GM12878 (cell line): ENCODE results near the gene TNFAIP8L2. TPM values are rescaled to one million over a fixed set of nuclear protein-coding genes. Genes with fewer than 3 reads are reported as not detected.

ENCODE experiments used
- ATAC-seq: fragments of 200-7000 bp; cut with Tn5 transposase; 3 replicates; pipeline ENCODE4 v1.9.1; 2020; ENCODE audit warnings: mild to moderate bottlenecking, moderate library complexity
- BruUV-seq: library from RNA; stranded (reverse); fragments of 400-500 nt; replicated peaks from 2 replicates; lab custom pipeline; 2021; lab: Mats Ljungman, UMichigan
- CTCF ChIA-PET: fragments of 300-600 bp; sonication (Branson Sonifier 250); formaldehyde crosslinking; extraction: SDS; loops from one replicate; lab custom pipeline; 2021; ENCODE audit warnings: inconsistent platforms; lab: Yijun Ruan, JAX
- POLR2A ChIA-PET: fragments of 350-600 bp; formaldehyde crosslinking; extraction: SDS; loops from one replicate; lab custom pipeline; 2021; ENCODE audit warnings: inconsistent platforms; lab: Charles Lee
- RAD21 ChIA-PET: fragments of 300-600 bp; sonication (Branson Sonifier 250); formaldehyde crosslinking; loops from one replicate; lab custom pipeline; 2023; ENCODE audit warnings: antibody characterized with exemption; ENCODE audit not compliant: unreplicated experiment; lab: Charles Lee
- SMC1A ChIA-PET: fragments of 300-600 bp; sonication (Branson Sonifier 250); formaldehyde crosslinking; loops from one replicate; lab custom pipeline; 2023; ENCODE audit not compliant: unreplicated experiment, uncharacterized antibody; lab: Charles Lee
- DNase-seq: peaks from one replicate; pipeline ENCODE4 v3.0.0-alpha.2; 2011; ENCODE audit warnings: low read depth, low spot score
- FAIRE-seq: peaks from 3 replicates; lab custom pipeline; 2011; peaks lifted over from hg19 to GRCh38; lab: Jason Lieb, UNC
- H2AFZ ChIP-seq: 2 replicates; pipeline ENCODE4 v1.6.0; 2011; ENCODE audit warnings: low read depth, low read length, control low read depth; ENCODE audit not compliant: control insufficient read depth
- H3K27ac ChIP-seq: 2 replicates; pipeline ENCODE4 v1.5.1; 2011; ENCODE audit warnings: control low read depth; ENCODE audit not compliant: control insufficient read depth, insufficient read depth
- H3K27me3 ChIP-seq, 2 experiments: replicated peaks in 1 of 2; 2 replicates each; pipeline versions ENCODE4 v1.6.0 to v1.6.1; 2011; ENCODE audit warnings: low read length in 1 of 2; ENCODE audit not compliant: control insufficient read depth in 2 of 2, insufficient read depth in 2 of 2
- H3K36me3 ChIP-seq, 2 experiments: 2 replicates each; pipeline ENCODE4 v1.5.1; 2011; ENCODE audit warnings: low read length in 1 of 2; ENCODE audit not compliant: control insufficient read depth in 2 of 2, insufficient read depth in 2 of 2
- H3K4me1 ChIP-seq: 2 replicates; pipeline ENCODE4 v1.6.1; 2011; ENCODE audit warnings: mild to moderate bottlenecking, low read length, moderate library complexity, mixed read lengths; ENCODE audit not compliant: control insufficient read depth, insufficient read depth
- H3K4me2 ChIP-seq: 2 replicates; pipeline ENCODE4 v1.6.0; 2011; ENCODE audit warnings: control low read depth; ENCODE audit not compliant: control insufficient read depth, insufficient read depth
- H3K4me3 ChIP-seq: fragments of 200-600 bp; sonication (generic); 2 replicates; pipeline ENCODE4 v1.5.1; 2016
- H3K79me2 ChIP-seq: 2 replicates; pipeline ENCODE4 v1.6.0; 2011; ENCODE audit warnings: low read length; ENCODE audit not compliant: control insufficient read depth, insufficient read depth
- H3K9ac ChIP-seq: 2 replicates; pipeline ENCODE4 v1.8.0; 2011; ENCODE audit warnings: low read length, control low read depth, mixed read lengths; ENCODE audit not compliant: control insufficient read depth, insufficient read depth
- H3K9me3 ChIP-seq: replicated peaks from 3 replicates; pipeline ENCODE4 v1.5.1; 2011; ENCODE audit warnings: mild to moderate bottlenecking, low read length; ENCODE audit not compliant: control insufficient read depth, insufficient read depth
- H4K20me1 ChIP-seq: 2 replicates; pipeline ENCODE4 v1.6.0; 2011; ENCODE audit not compliant: control insufficient read depth, insufficient read depth
- BACH1 ChIP-seq: fragments of 450-650 bp; IDR thresholded peaks from 2 replicates; pipeline ENCODE4 v1.6.1; 2017; ENCODE audit warnings: mild to moderate bottlenecking, borderline replicate concordance
- DPF2 ChIP-seq: fragments of 450-650 bp; IDR thresholded peaks from 2 replicates; pipeline ENCODE4 v1.6.1; 2017; ENCODE audit warnings: mild to moderate bottlenecking
- IKZF2 ChIP-seq, 2 experiments: fragments of 450-650 bp; IDR thresholded peaks; 2 replicates each; pipeline ENCODE4 v1.6.1; 2017; ENCODE audit warnings: mild to moderate bottlenecking in 2 of 2, moderate library complexity in 2 of 2
- MLLT1 ChIP-seq: fragments of 450-650 bp; IDR thresholded peaks from 2 replicates; pipeline ENCODE4 v1.6.1; 2016; ENCODE audit warnings: mild to moderate bottlenecking
- NR2C1 ChIP-seq: fragments of 450-650 bp; IDR thresholded peaks from 2 replicates; pipeline ENCODE4 v1.6.1; 2017; ENCODE audit warnings: antibody characterized with exemption, mild to moderate bottlenecking, moderate library complexity
- PAX8 ChIP-seq: fragments of 450-650 bp; IDR thresholded peaks from 2 replicates; pipeline ENCODE4 v1.6.1; 2017; ENCODE audit warnings: mild to moderate bottlenecking, moderate library complexity
- POLR2AphosphoS5 ChIP-seq: IDR thresholded peaks from 2 replicates; pipeline ENCODE4 v1.6.1; 2011; ENCODE audit warnings: mild to moderate bottlenecking, low read length, inconsistent platforms
- SIN3A ChIP-seq: IDR thresholded peaks from 2 replicates; pipeline ENCODE4 v1.6.1; 2012; ENCODE audit warnings: low read depth, low read length, improper control_type of control experiment
- SREBF2 ChIP-seq: IDR thresholded peaks from 2 replicates; pipeline ENCODE4 v1.6.1; 2012; ENCODE audit warnings: mild to moderate bottlenecking, low read length
- TCF12 ChIP-seq: IDR thresholded peaks from 2 replicates; pipeline ENCODE4 v1.6.1; 2011; ENCODE audit warnings: low read depth, mild to moderate bottlenecking, low read length
- WGBS: methylation state at CpG from one replicate; pipeline ENCODE4 v1.1.6; 2016; ENCODE audit warnings: low lambda C conversion rate; ENCODE audit not compliant: insufficient replicate concordance, insufficient coverage; ENCODE audit errors: missing lambda C conversion rate; 5-methylcytosine and 5-hydroxymethylcytosine counted together
- in situ Hi-C: fragments of 300-500 bp; cut with MboI; formaldehyde crosslinking; loops from 9 replicates; pipeline ENCODE4 v1.14.3; 2018; ENCODE audit warnings: mixed read lengths
- intact Hi-C: fragments of 100-400 bp; cut with micrococcal nuclease; formaldehyde crosslinking; loops from one replicate; pipeline ENCODE4 v1.14.2; 2022; ENCODE audit not compliant: unreplicated experiment
- polyA plus RNA-seq, 11 experiments: library from polyadenylated mRNA; depleted of rRNA in 4 of 11; unstranded in 6 of 11; stranded (reverse) in 5 of 11; fragments of >200 nt; fragmentation: Nextera tagmentation in 4 of 11; fragmentation: Illumina TruSeq in 1 of 11; extraction: Ambion mirVana in 4 of 11; extraction: Trizol in 1 of 11; gene quantifications; 1 replicate in 1 of 11; 2 replicates in 10 of 11; pipeline versions ENCODE4 v1.2.1 to v1.2.3, GENCODE V29; 2011 to 2016; ENCODE audit warnings: inconsistent platforms in 2 of 11, missing spikeins in 2 of 11, low read depth in 1 of 11
- total RNA-seq, 4 experiments: library from RNA; depleted of rRNA in 3 of 4; stranded (reverse); fragments of >200 nt in 3 of 4; fragmentation: Illumina TruSeq in 1 of 4; extraction: Trizol in 1 of 4; gene quantifications; 2 replicates each; pipeline versions ENCODE4 v1.2.1 to v1.2.3, GENCODE V29; 2013 to 2021
- TF ChIP-seq, protein P1 (sequence below): IDR thresholded peaks from 2 replicates; pipeline ENCODE4 v1.6.1; 2011; ENCODE audit warnings: borderline replicate concordance, low read depth, mild to moderate bottlenecking, moderate library complexity, low read length; ENCODE audit not compliant: insufficient read depth, poor library complexity, severe bottlenecking

Gene TNFAIP8L2
- total and polyA plus RNA-seq, 10 of the 15 experiments (the other 5 are each of a cell fraction or from before 2014, with no cell fraction given), result 5.4 to 26.3 (median 14.2) TPM

GRCh38 chr1:151143057-151143435 is 13.4 kb upstream of the TNFAIP8L2 start:
- ChIA-PET SMC1A (interaction anchor here (1.3 kb wide), 1 partner anchor 43 kb away, joined by 3 read pairs; no protein-coding TSS in a partner anchor), CTCF (interaction anchor here (0.6 to 3.2 kb wide), 3 partner anchors 11 to 97 kb away, joined by 4 to 16 read pairs (median 6); no protein-coding TSS in a partner anchor), POLR2A (interaction anchor here (0.6 kb wide), 1 partner anchor 52 kb away, joined by 4 read pairs; no protein-coding TSS in a partner anchor), RAD21 (interaction anchor here (2.7 kb wide), 1 partner anchor 12 kb away, joined by 13 read pairs; no protein-coding TSS in a partner anchor)
- no peak overlapping the region for H2AFZ ChIP-seq
- H3K27me3 ChIP-seq, result peaks cover 0 to 8% of the 10 kb centered on the region in 2 experiments
- FAIRE-seq (no peak), DNase-seq (no peak), ATAC-seq (no peak)
- no TSS peak for BruUV-seq
- H3K9ac ChIP-seq, result no peak overlapping the region
- intact Hi-C loops, result no loop called here
- no peaks in the 10 kb centered on the region; the same call in 1 of the 2 replicates for H3K4me1 ChIP-seq
- 31% methylated on average over 7 of the region's 7 CpGs for WGBS
- no peak overlapping the region for H3K27ac ChIP-seq
- no peak overlapping the region for H3K4me2 ChIP-seq
- no peaks in the 10 kb centered on the region for H3K79me2 ChIP-seq
- no peak overlapping the region for H3K4me3 ChIP-seq
- TF ChIP-seq SIN3A, result no peak
- no peak for TF ChIP-seq MLLT1
- TF ChIP-seq NR2C1, result no peak
- in situ Hi-C loops, result no loop called here
- H3K9me3 ChIP-seq, result no peaks in the 10 kb centered on the region
- H4K20me1 ChIP-seq, result no peaks in the 10 kb centered on the region; the same call in 1 of the 2 replicates
- H3K36me3 ChIP-seq, result no peaks in the 10 kb centered on the region

DNA sequence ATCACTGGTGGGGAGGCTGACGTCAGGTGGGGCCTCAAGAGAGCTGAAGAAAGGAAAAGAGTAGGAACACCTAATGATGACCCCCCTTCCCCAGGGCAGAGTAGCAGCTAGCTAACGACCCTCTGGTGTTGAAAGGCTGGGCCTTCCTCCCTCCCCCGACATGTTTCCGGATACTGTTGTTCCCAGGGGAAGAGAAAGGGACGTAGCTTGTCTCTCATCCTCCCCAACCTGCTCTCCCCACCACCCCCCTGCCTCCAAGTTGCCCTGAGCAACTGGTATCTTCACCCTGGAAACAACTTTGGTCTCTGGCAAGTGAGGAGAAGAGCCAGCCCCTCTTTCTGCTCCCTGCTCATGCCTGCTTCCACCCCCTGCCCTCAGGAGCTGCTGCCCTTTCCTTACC is 12.5 kb upstream of the TNFAIP8L2 start:
- H3K9ac ChIP-seq, result no peak overlapping the region
- intact Hi-C loops (no loop called here), in situ Hi-C loops (no loop called here)
- no peaks in the 10 kb centered on the region for H3K36me3 ChIP-seq
- no peak overlapping the region for H3K4me2 ChIP-seq
- ChIA-PET SMC1A (interaction anchor here (0.8 kb wide), 1 partner anchor 44 kb away, joined by 3 read pairs; no protein-coding TSS in a partner anchor), CTCF (interaction anchor here (1.3 to 3.2 kb wide), 2 partner anchors 11 to 44 kb away, joined by 6 to 16 read pairs; no protein-coding TSS in a partner anchor), POLR2A (interaction anchor here (0.6 to 0.8 kb wide), 3 partner anchors 65 to 164 kb away, joined by 5 to 8 read pairs (median 6); no protein-coding TSS in a partner anchor), RAD21 (interaction anchor here (2.7 kb wide), 1 partner anchor 11 kb away, joined by 13 read pairs; no protein-coding TSS in a partner anchor)
- WGBS, result 0% methylated on average over 5 of the region's 5 CpGs
- DNase-seq (no peak), FAIRE-seq (no peak), ATAC-seq (no peak)
- H2AFZ ChIP-seq, result no peak overlapping the region
- H3K27ac ChIP-seq, result no peak overlapping the region
- H4K20me1 ChIP-seq, result no peaks in the 10 kb centered on the region; the same call in 1 of the 2 replicates
- no peaks in the 10 kb centered on the region; the same call in 1 of the 2 replicates for H3K4me1 ChIP-seq
- H3K9me3 ChIP-seq, result no peaks in the 10 kb centered on the region
- BruUV-seq, result no TSS peak
- H3K27me3 ChIP-seq, result peaks cover 0 to 8% of the 10 kb centered on the region in 2 experiments
- H3K4me3 ChIP-seq, result no peak overlapping the region
- H3K79me2 ChIP-seq, result no peaks in the 10 kb centered on the region
- TF ChIP-seq PAX8, result no peak
- TF ChIP-seq SREBF2, result no peak
- no peak for TF ChIP-seq TCF12
- no peak for TF ChIP-seq POLR2AphosphoS5
- TF ChIP-seq BACH1, result no peak
- no peak for TF ChIP-seq IKZF2 (IDR thresholded peaks at IDR 0.05)
- TF ChIP-seq, protein P1, sequence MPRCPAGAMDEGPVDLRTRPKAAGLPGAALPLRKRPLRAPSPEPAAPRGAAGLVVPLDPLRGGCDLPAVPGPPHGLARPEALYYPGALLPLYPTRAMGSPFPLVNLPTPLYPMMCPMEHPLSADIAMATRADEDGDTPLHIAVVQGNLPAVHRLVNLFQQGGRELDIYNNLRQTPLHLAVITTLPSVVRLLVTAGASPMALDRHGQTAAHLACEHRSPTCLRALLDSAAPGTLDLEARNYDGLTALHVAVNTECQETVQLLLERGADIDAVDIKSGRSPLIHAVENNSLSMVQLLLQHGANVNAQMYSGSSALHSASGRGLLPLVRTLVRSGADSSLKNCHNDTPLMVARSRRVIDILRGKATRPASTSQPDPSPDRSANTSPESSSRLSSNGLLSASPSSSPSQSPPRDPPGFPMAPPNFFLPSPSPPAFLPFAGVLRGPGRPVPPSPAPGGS, result no peak
- TF ChIP-seq DPF2, result no peak
